ENCODE results near the gene DUSP9. TPM values are rescaled to one million over a fixed set of nuclear protein-coding genes. Genes with fewer than 3 reads are reported as not detected.

DUSP9 gene
- polyA plus RNA-seq, 1 experiment, result not detected

- POLR2A ChIA-PET, result no interaction called here
- no peak overlapping the region for H3K4me3 ChIP-seq (ENCODE audit: low read depth, low read length)
- no peak for DNase-seq (ENCODE audit: low read depth, low spot score)
- no peak overlapping the region for H3K27ac ChIP-seq (ENCODE audit: low read depth, low read length)
- H3K9me3 ChIP-seq (ENCODE audit: control insufficient read depth, insufficient read depth, low read length), result no peaks in the 10 kb centered on the region
- H3K27me3 ChIP-seq (ENCODE audit: control insufficient read depth, insufficient read depth, low read length), result peaks cover 40% of the 10 kb centered on the region
- CTCF ChIA-PET, result no interaction called here
- TF ChIP-seq CTCF (IDR thresholded peaks at IDR 0.05; ENCODE audit: low read depth, low read length), result no peak
Measured at GRCh38 chrX:153641627-153642026, 5.4 kb upstream of the DUSP9 start.

- no peaks in the 10 kb centered on the region for H3K9me3 ChIP-seq (ENCODE audit: control insufficient read depth, insufficient read depth, low read length)
- H3K27ac ChIP-seq (ENCODE audit: low read depth, low read length), result no peak overlapping the region
- H3K4me3 ChIP-seq (ENCODE audit: low read depth, low read length), result no peak overlapping the region
- no peak for DNase-seq (ENCODE audit: low read depth, low spot score)
- TF ChIP-seq CTCF (IDR thresholded peaks at IDR 0.05; ENCODE audit: low read depth, low read length), result no peak
- ChIA-PET POLR2A (no interaction called here), CTCF (no interaction called here)
- peaks cover 43% of the 10 kb centered on the region for H3K27me3 ChIP-seq (ENCODE audit: control insufficient read depth, insufficient read depth, low read length)
Measured at GRCh38 chrX:153642051-153642654, 4.8 kb upstream of the DUSP9 start.

GRCh38 chrX:153642655-153643430 lies 4.2 kb upstream of the DUSP9 start:
- ChIA-PET CTCF (no interaction called here), POLR2A (no interaction called here)
- no peak overlapping the region for H3K4me3 ChIP-seq (ENCODE audit: low read depth, low read length)
- no peak for TF ChIP-seq CTCF (IDR thresholded peaks at IDR 0.05; ENCODE audit: low read depth, low read length)
- H3K27ac ChIP-seq (ENCODE audit: low read depth, low read length), result no peak overlapping the region
- no peaks in the 10 kb centered on the region for H3K9me3 ChIP-seq (ENCODE audit: control insufficient read depth, insufficient read depth, low read length)
- DNase-seq (ENCODE audit: low read depth, low spot score), result no peak
- peaks cover 48% of the 10 kb centered on the region for H3K27me3 ChIP-seq (ENCODE audit: control insufficient read depth, insufficient read depth, low read length)

- Histone ChIP-seq H3K9me3 (ENCODE audit: control insufficient read depth, insufficient read depth, low read length) (no peaks in the 10 kb centered on the region), H3K4me3 (ENCODE audit: low read depth, low read length) (no peak overlapping the region), H3K27me3 (ENCODE audit: control insufficient read depth, insufficient read depth, low read length) (peaks cover 53% of the 10 kb centered on the region), H3K27ac (ENCODE audit: low read depth, low read length) (no peak overlapping the region)
- TF ChIP-seq CTCF (IDR thresholded peaks at IDR 0.05; ENCODE audit: low read depth, low read length), result no peak
- CTCF ChIA-PET, result interaction anchor here (1.3 to 1.4 kb wide), 2 partner anchors 13 to 33 kb away, joined by 3 read pairs; no protein-coding TSS in a partner anchor
- POLR2A ChIA-PET, result no interaction called here
- DNase-seq (ENCODE audit: low read depth, low spot score), result no peak
Measured at GRCh38 chrX:153643431-153644351, 3.3 kb upstream of the DUSP9 start.
